SU-DHL-6 (cell line): Measurements from ENCODE around the gene SLAIN2.

Source experiments
- H2AFZ ChIP-seq: fragments of 200-600 bp; sonication (generic); 2 replicates; pipeline ENCODE4 v1.6.1; 2014; ENCODE audit warnings: low read depth, mild to moderate bottlenecking, moderate library complexity, mixed read lengths, antibody characterized with exemption, low read length; ENCODE audit not compliant: severe bottlenecking
- H3F3A ChIP-seq: fragments of 200-600 bp; shearing (Covaris generic); 2 replicates; pipeline ENCODE4 v1.6.0; 2016; ENCODE audit warnings: antibody characterized with exemption, mild to moderate bottlenecking; ENCODE audit not compliant: insufficient read depth
- H3K27ac ChIP-seq: fragments of 200-600 bp; sonication (generic); 2 replicates; pipeline ENCODE4 v1.5.1; 2016; ENCODE audit warnings: low read depth, mild to moderate bottlenecking, low read length, moderate library complexity, mixed read lengths
- H3K27me3 ChIP-seq: fragments of 200-600 bp; sonication (generic), shearing (Covaris generic); 2 replicates; pipeline ENCODE4 v1.6.0; 2014; ENCODE audit warnings: mild to moderate bottlenecking, low read length
- H3K36me3 ChIP-seq: fragments of 200-600 bp; sonication (generic); 2 replicates; pipeline ENCODE4 v1.6.1; 2014; ENCODE audit warnings: mild to moderate bottlenecking, low read length, mixed read lengths
- H3K4me2 ChIP-seq: fragments of 300-600, 200-600 bp; shearing (Covaris generic), sonication (generic); 2 replicates; pipeline ENCODE4 v1.6.0; 2014; ENCODE audit warnings: low read length, low read depth, mild to moderate bottlenecking; ENCODE audit not compliant: poor library complexity, severe bottlenecking
- H3K4me3 ChIP-seq: fragments of 200-600 bp; sonication (generic); 2 replicates; pipeline ENCODE4 v1.5.1; 2014; ENCODE audit warnings: antibody characterized with exemption, low read length, mild to moderate bottlenecking, mixed read lengths; ENCODE audit not compliant: insufficient read depth, poor library complexity, severe bottlenecking
- H3K79me2 ChIP-seq: fragments of 200-600 bp; sonication (generic); 2 replicates; pipeline ENCODE4 v1.6.1; 2014; ENCODE audit warnings: mild to moderate bottlenecking, low read length, moderate library complexity; ENCODE audit not compliant: insufficient read depth
- H3K9ac ChIP-seq: fragments of 200-600 bp; sonication (generic); 2 replicates; pipeline ENCODE4 v1.7.0; 2014; ENCODE audit warnings: mild to moderate bottlenecking, low read length
- H3K9me2 ChIP-seq: fragments of 200-600 bp; sonication (generic); replicated peaks from 2 replicates; pipeline ENCODE4 v1.6.1; 2014; ENCODE audit warnings: low read length; ENCODE audit not compliant: insufficient read depth
- H3K9me3 ChIP-seq: fragments of 200-600 bp; sonication (generic); 2 replicates; pipeline ENCODE4 v1.6.1; 2014; ENCODE audit warnings: low read length, mixed read lengths; ENCODE audit not compliant: insufficient read depth
- H4K20me1 ChIP-seq: fragments of 200-600 bp; sonication (generic); 2 replicates; pipeline ENCODE4 v1.6.1; 2014; ENCODE audit warnings: low read depth, mild to moderate bottlenecking, antibody characterized with exemption, low read length, moderate library complexity, mixed read lengths
- EZH2phosphoT487 ChIP-seq: fragments of 200-600 bp; sonication (generic), shearing (Covaris generic); conservative IDR thresholded peaks from 2 replicates; pipeline ENCODE4 v1.6.1; 2018; ENCODE audit warnings: mild to moderate bottlenecking, antibody characterized with exemption, low read length, moderate library complexity, mixed read lengths
- TF ChIP-seq, protein P1 (sequence below): fragments of 200-600 bp; sonication (generic); IDR thresholded peaks from one replicate; pipeline ENCODE4 v1.5.1; 2017; ENCODE audit warnings: antibody characterized with exemption, mild to moderate bottlenecking, low read length, moderate library complexity; ENCODE audit not compliant: insufficient read depth, poor library complexity, severe bottlenecking

SLAIN2 gene

DNA sequence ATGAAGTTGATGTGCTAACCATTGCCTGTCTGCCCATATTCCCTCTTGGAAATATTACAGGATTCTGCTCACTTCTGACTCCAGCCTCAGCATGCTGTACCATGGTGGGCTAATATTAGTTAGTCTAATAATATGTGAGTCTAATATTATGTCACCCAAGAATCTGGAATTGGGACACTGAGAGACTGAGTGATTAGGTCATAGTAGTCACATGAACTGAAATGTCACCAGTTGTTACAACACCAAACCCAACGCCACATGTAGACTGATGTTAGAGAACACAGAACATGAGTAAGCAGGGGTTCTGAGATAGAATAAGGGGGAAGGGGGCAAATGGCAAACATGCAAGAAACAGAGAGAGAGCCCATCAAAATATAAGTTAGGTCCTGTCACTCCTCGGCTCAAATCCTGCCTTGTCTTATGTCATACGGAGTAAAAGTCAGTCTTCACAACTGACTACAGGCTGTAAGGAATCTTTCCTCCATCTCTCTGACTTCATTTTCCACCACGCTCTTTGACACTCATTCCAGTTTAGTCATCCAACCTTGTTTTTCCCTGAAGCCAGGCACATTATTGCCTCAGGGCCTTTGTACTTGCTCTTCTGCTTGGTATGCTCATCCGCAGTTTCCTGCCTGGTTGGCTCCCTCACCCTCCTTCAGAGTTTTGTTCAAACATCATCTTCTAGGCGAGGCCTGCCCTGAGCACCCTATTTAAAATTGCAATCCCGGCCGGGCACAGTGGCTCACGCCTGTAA lies 9.6 kb upstream of the SLAIN2 start:
- Histone ChIP-seq H3K9ac (no peak overlapping the region), H3K36me3 (no peaks in the 10 kb centered on the region), H3K4me2 (no peak overlapping the region), H3K27me3 (no peaks in the 10 kb centered on the region), H3K9me2 (no peaks in the 10 kb centered on the region), H3K27ac (no peak overlapping the region), H3K9me3 (no peaks in the 10 kb centered on the region), H3F3A (no peaks in the 10 kb centered on the region), H4K20me1 (no peaks in the 10 kb centered on the region), H3K79me2 (no peaks in the 10 kb centered on the region), H2AFZ (no peak overlapping the region), H3K4me3 (no peak overlapping the region)
- TF ChIP-seq, protein P1, sequence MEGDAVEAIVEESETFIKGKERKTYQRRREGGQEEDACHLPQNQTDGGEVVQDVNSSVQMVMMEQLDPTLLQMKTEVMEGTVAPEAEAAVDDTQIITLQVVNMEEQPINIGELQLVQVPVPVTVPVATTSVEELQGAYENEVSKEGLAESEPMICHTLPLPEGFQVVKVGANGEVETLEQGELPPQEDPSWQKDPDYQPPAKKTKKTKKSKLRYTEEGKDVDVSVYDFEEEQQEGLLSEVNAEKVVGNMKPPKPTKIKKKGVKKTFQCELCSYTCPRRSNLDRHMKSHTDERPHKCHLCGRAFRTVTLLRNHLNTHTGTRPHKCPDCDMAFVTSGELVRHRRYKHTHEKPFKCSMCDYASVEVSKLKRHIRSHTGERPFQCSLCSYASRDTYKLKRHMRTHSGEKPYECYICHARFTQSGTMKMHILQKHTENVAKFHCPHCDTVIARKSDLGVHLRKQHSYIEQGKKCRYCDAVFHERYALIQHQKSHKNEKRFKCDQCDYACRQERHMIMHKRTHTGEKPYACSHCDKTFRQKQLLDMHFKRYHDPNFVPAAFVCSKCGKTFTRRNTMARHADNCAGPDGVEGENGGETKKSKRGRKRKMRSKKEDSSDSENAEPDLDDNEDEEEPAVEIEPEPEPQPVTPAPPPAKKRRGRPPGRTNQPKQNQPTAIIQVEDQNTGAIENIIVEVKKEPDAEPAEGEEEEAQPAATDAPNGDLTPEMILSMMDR: no peak
- TF ChIP-seq EZH2phosphoT487: no peak

DNA sequence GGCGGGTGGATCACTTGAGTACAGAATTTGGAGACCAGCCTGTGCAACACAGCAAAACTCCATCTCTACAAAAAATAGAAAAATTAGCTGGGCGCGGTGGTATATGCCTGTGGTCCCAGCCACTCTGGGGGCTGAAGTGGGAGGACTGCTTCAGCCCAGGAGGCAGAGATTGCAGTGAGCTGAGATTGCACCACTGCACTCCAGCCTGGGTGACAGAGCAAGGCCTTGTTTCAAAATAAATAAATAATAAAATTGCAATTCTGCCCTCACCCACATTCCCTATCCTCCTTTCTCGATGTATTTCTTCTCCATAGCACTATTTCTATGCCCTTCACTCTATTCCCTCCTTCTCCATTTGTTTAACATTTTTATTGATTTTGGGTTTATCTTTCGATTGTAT lies 8.7 kb upstream of the SLAIN2 start:
- Histone ChIP-seq H3K9me3 (no peaks in the 10 kb centered on the region), H3K9me2 (no peaks in the 10 kb centered on the region), H3K36me3 (no peaks in the 10 kb centered on the region), H3K4me2 (no peak overlapping the region), H2AFZ (no peak overlapping the region), H3K27me3 (no peaks in the 10 kb centered on the region), H3K27ac (no peak overlapping the region), H3F3A (no peaks in the 10 kb centered on the region), H3K79me2 (no peaks in the 10 kb centered on the region), H4K20me1 (no peaks in the 10 kb centered on the region), H3K4me3 (no peak overlapping the region), H3K9ac (no peak overlapping the region)
- TF ChIP-seq, protein P1: no peak
- no peak for TF ChIP-seq EZH2phosphoT487

DNA sequence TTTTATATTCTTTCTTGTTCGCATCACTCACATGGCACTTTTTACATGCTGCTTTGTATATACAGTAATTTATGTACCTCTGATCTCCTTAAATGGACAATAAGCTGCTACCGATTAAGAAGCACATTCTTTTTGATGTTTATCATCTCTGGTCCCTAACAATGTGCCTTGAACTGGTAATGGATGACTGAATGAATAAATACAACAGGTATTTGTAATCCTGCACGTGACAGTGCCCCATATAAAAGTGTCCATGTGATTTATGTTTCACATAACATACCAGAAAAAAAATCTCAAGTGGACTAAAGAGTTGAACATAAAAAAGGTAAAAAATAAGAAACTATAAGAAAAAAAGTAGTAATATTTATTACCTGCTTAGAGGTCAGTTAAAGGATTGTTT lies 7.7 kb upstream of the SLAIN2 start:
- H3K4me2 ChIP-seq: no peak overlapping the region
- H3K27me3 ChIP-seq: no peaks in the 10 kb centered on the region
- TF ChIP-seq EZH2phosphoT487: no peak
- TF ChIP-seq, protein P1: no peak

More for the DNA sequence above, 7.7 kb upstream of the SLAIN2 start:
- Histone ChIP-seq H3K9ac (no peak overlapping the region), H4K20me1 (no peaks in the 10 kb centered on the region), H3K79me2 (no peaks in the 10 kb centered on the region), H2AFZ (no peak overlapping the region), H3F3A (no peaks in the 10 kb centered on the region), H3K9me3 (no peaks in the 10 kb centered on the region), H3K36me3 (no peaks in the 10 kb centered on the region), H3K4me3 (no peak overlapping the region), H3K27ac (no peak overlapping the region), H3K9me2 (no peaks in the 10 kb centered on the region)
